A549 (cell line): ENCODE measurements around the gene MIA2. TPM values are rescaled to one million over a fixed set of nuclear protein-coding genes. Genes with fewer than 3 reads are reported as not detected.

Source experiments
- ATAC-seq, 2 experiments: fragments of 200-7000 bp in 1 of 2; fragments of >200 bp in 1 of 2; cut with Nextera tagmentation in 1 of 2; cut with Tn5 transposase in 1 of 2; 3 replicates each; pipeline versions ENCODE4 v1.8.0 to v1.9.1; 2018 to 2020; ENCODE audit warnings: mild to moderate bottlenecking in 1 of 2, moderate library complexity in 1 of 2
- CTCF ChIA-PET: fragments of 300-600 bp; sonication (Branson Sonifier 250); formaldehyde crosslinking; extraction: SDS; loops from one replicate; lab custom pipeline; 2021; ENCODE audit warnings: antibody characterized with exemption, inconsistent platforms; lab: Yijun Ruan, JAX
- POLR2A ChIA-PET: fragments of 350-600 bp; formaldehyde crosslinking; extraction: SDS; loops from one replicate; lab custom pipeline; 2021; ENCODE audit warnings: antibody characterized with exemption, inconsistent platforms; lab: Yijun Ruan, JAX
- DNase-seq, 2 experiments: peaks; one replicate each; pipeline versions ENCODE4 v3.0.0 to v3.0.0-alpha.2; 2011 to 2016; ENCODE audit warnings: low read depth in 1 of 2, low spot score in 1 of 2
- FAIRE-seq: peaks from 2 replicates; lab custom pipeline; 2011; peaks lifted over from hg19 to GRCh38; lab: Jason Lieb, UNC
- H3K27ac ChIP-seq, 2 experiments: fragments of >200 bp; sonication (Bioruptor Twin); formaldehyde crosslinking; 3 replicates each; pipeline ENCODE4 v1.5.1; 2016 to 2017
- H3K4me1 ChIP-seq: fragments of >200 bp; sonication (Bioruptor Twin); formaldehyde crosslinking; 3 replicates; pipeline ENCODE4 v1.6.1; 2016
- H3K4me2 ChIP-seq: fragments of >200 bp; sonication (Bioruptor Twin); formaldehyde crosslinking; 3 replicates; pipeline ENCODE4 v1.6.1; 2016
- H3K4me3 ChIP-seq: fragments of >200 bp; sonication (Bioruptor Twin); formaldehyde crosslinking; 3 replicates; pipeline ENCODE4 v1.5.1; 2016
- H3K9me3 ChIP-seq: fragments of >200 bp; sonication (Bioruptor Twin); formaldehyde crosslinking; 3 replicates; pipeline ENCODE4 v1.6.1; 2016
- CBX8 ChIP-seq: fragments of 200-600 bp; sonication (generic); IDR thresholded peaks from 2 replicates; pipeline ENCODE4 v1.6.1; 2016
- CHD4 ChIP-seq: fragments of 200-600 bp; sonication (generic); IDR thresholded peaks from 2 replicates; pipeline ENCODE4 v1.6.1; 2016; ENCODE audit warnings: antibody characterized with exemption, mild to moderate bottlenecking, borderline replicate concordance
- CTCF ChIP-seq: fragments of >200 bp; sonication (Bioruptor Twin); formaldehyde crosslinking; IDR thresholded peaks from 3 replicates; pipeline ENCODE4 v1.5.1; 2016
- ESRRA ChIP-seq: fragments of 150-350 bp; IDR thresholded peaks from 2 replicates; pipeline ENCODE4 v1.6.1; 2014; ENCODE audit warnings: mild to moderate bottlenecking, low read length, borderline replicate concordance
- FOXS1 ChIP-seq: fragments of 250-450 bp; sonication (Bioruptor Pico); IDR thresholded peaks from 2 replicates; pipeline ENCODE4 v1.5.0; 2020; ENCODE audit warnings: mild to moderate bottlenecking, moderate library complexity
- HES2 ChIP-seq: fragments of >200 bp; sonication (Bioruptor Twin); formaldehyde crosslinking; IDR thresholded peaks from 2 replicates; pipeline ENCODE4 v1.6.1; 2016
- JUNB ChIP-seq: fragments of >200 bp; sonication (Bioruptor Twin); formaldehyde crosslinking; IDR thresholded peaks from 2 replicates; pipeline ENCODE4 v1.6.1; 2016
- MAFK ChIP-seq: fragments of 450-650 bp; IDR thresholded peaks from 2 replicates; pipeline ENCODE4 v1.6.1; 2014; ENCODE audit not compliant: partially characterized antibody
- NFE2L2 ChIP-seq: fragments of 150-350 bp; conservative IDR thresholded peaks from 2 replicates; pipeline ENCODE4 v1.6.1; 2014; ENCODE audit warnings: low read length
- NPAS2 ChIP-seq: fragments of 250-450 bp; sonication (Bioruptor Pico); IDR thresholded peaks from 2 replicates; pipeline ENCODE4 v1.8.0; 2022; ENCODE audit warnings: mild to moderate bottlenecking, moderate library complexity, borderline replicate concordance
- RAD21 ChIP-seq, 2 experiments: fragments of >200 bp in 1 of 2; sonication (Bioruptor Twin) in 1 of 2; formaldehyde crosslinking in 1 of 2; IDR thresholded peaks in 1 of 2; conservative IDR thresholded peaks in 1 of 2; 2 replicates in 1 of 2; 3 replicates in 1 of 2; pipeline ENCODE4 v1.6.1; 2012 to 2018; ENCODE audit warnings: inconsistent platforms in 1 of 2
- RCOR1 ChIP-seq: fragments of 150-350 bp; IDR thresholded peaks from 2 replicates; pipeline ENCODE4 v1.6.1; 2014; ENCODE audit warnings: antibody characterized with exemption, low read length, low read depth
- RFX5 ChIP-seq: fragments of 450-650 bp; IDR thresholded peaks from 2 replicates; pipeline ENCODE4 v1.7.1; 2014; ENCODE audit warnings: antibody characterized with exemption, mild to moderate bottlenecking, moderate library complexity
- SREBF2 ChIP-seq: fragments of 450-650 bp; IDR thresholded peaks from 2 replicates; pipeline ENCODE4 v1.6.1; 2014; ENCODE audit warnings: mild to moderate bottlenecking, moderate library complexity
- TFCP2L1 ChIP-seq: fragments of 250-450 bp; sonication (Bioruptor Pico); IDR thresholded peaks from 2 replicates; pipeline ENCODE4 v1.5.0; 2021; ENCODE audit warnings: mild to moderate bottlenecking
- TP53 ChIP-seq: fragments of 250-450 bp; sonication (Bioruptor Pico); IDR thresholded peaks from 2 replicates; pipeline ENCODE4 v1.5.0; 2021; ENCODE audit warnings: mild to moderate bottlenecking, moderate library complexity
- ZSCAN20 ChIP-seq: fragments of 250-450 bp; sonication (Bioruptor Pico); IDR thresholded peaks from 2 replicates; pipeline ENCODE4 v1.8.0; 2022; ENCODE audit warnings: mild to moderate bottlenecking, moderate library complexity
- WGBS: methylation state at CpG from one replicate; pipeline ENCODE4 v1.1.6; 2017; ENCODE audit errors: missing lambda C conversion rate; 5-methylcytosine and 5-hydroxymethylcytosine counted together
- polyA plus RNA-seq, 4 experiments: library from polyadenylated mRNA; depleted of rRNA in 3 of 4; stranded (reverse); fragments of >200 nt; fragmentation: RNase III in 1 of 4; extraction: RNeasy Plus Mini Kit Qiagen cat#74134 plus additional on column Dnase treatment in 1 of 4; gene quantifications; 2 replicates in 3 of 4; 3 replicates in 1 of 4; pipeline ENCODE4 v1.2.3, GENCODE V29; 2011 to 2017
- TF ChIP-seq, protein P1 (sequence below): fragments of 250-450 bp; sonication (Bioruptor Pico); IDR thresholded peaks from 2 replicates; pipeline ENCODE4 v1.5.0; 2021; ENCODE audit warnings: mild to moderate bottlenecking, moderate library complexity, borderline replicate concordance
- TF ChIP-seq, protein P2 (sequence below): fragments of 250-450 bp; sonication (Bioruptor Pico); IDR thresholded peaks from 2 replicates; pipeline ENCODE4 v1.5.0; 2020; ENCODE audit warnings: low read depth, mild to moderate bottlenecking, moderate library complexity
- TF ChIP-seq, protein P3 (sequence below): IDR thresholded peaks from 2 replicates; pipeline ENCODE4 v1.6.1; 2012

MIA2 gene
- polyA plus RNA-seq, 2 of the 4 experiments (the other 2 are of a cell fraction): 25.4 to 73.9 TPM

DNA sequence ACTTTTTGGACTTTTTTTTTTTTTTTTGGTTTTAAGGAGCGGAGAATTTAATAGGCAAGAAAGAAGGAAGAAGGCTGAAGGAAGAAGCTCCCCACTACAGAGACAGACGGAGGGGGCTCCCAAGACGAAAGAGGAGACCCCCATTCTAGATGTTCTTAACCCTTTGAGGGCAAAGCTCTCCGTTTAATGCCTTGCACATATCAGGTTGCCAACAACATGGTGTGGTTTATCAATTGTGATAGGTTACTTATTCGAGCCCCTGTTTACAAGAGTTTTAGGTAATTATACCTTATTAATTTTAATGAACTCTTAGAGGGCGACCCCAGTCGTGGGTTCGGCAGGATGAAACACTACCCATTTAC lies 199.7 kb downstream of the MIA2 start:
- peak overlapping the region; percentile 96 for H3K4me3 ChIP-seq
- no peak for DNase-seq
- TF ChIP-seq, protein P1, sequence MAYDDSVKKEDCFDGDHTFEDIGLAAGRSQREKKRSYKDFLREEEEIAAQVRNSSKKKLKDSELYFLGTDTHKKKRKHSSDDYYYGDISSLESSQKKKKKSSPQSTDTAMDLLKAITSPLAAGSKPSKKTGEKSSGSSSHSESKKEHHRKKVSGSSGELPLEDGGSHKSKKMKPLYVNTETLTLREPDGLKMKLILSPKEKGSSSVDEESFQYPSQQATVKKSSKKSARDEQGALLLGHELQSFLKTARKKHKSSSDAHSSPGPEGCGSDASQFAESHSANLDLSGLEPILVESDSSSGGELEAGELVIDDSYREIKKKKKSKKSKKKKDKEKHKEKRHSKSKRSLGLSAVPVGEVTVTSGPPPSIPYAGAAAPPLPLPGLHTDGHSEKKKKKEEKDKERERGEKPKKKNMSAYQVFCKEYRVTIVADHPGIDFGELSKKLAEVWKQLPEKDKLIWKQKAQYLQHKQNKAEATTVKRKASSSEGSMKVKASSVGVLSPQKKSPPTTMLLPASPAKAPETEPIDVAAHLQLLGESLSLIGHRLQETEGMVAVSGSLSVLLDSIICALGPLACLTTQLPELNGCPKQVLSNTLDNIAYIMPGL (CRISPR knock-in tag): no peak
- TF ChIP-seq NFE2L2 (no peak), MAFK (no peak), CBX8 (no peak)
- TF ChIP-seq, protein P2, sequence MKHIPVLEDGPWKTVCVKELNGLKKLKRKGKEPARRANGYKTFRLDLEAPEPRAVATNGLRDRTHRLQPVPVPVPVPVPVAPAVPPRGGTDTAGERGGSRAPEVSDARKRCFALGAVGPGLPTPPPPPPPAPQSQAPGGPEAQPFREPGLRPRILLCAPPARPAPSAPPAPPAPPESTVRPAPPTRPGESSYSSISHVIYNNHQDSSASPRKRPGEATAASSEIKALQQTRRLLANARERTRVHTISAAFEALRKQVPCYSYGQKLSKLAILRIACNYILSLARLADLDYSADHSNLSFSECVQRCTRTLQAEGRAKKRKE: no peak
- TF ChIP-seq, all 56 proteins: peak for 0
- Histone ChIP-seq H3K9me3 (no peaks in the 10 kb centered on the region), H3K27ac (peak overlapping the region; percentile 92 to 93), H3K4me2 (peak overlapping the region; percentile 73), H3K4me1 (peaks cover 17% of the 10 kb centered on the region; the same call in 2 of the 3 replicates)
- 28% methylated on average over 8 of the region's 8 CpGs for WGBS
- ChIA-PET CTCF (interaction anchor here (1.5 kb wide), 2 partner anchors 12 to 30 kb away, joined by 3 read pairs; no protein-coding TSS in a partner anchor), POLR2A (interaction anchor here (2.9 kb wide), 1 partner anchor 263 kb away, joined by 26 read pairs; the partner anchor contains the start of gene TRAPPC6B)
- FAIRE-seq: no peak
- ATAC-seq: no peak

GRCh38 chr14:39434401-39434800 lies 200.7 kb downstream of the MIA2 start:
- DNase-seq (no peak), ATAC-seq (no peak), FAIRE-seq (no peak)
- Histone ChIP-seq H3K9me3 (no peaks in the 10 kb centered on the region), H3K4me3 (no peak overlapping the region), H3K4me1 (peaks cover 17% of the 10 kb centered on the region; the same call in 2 of the 3 replicates), H3K27ac (no peak overlapping the region), H3K4me2 (no peak overlapping the region)
- 47% methylated on average over 2 of the region's 2 CpGs for WGBS
- ChIA-PET CTCF (interaction anchor here (0.8 to 1.5 kb wide), 2 partner anchors 11 to 336 kb away, joined by 3 read pairs; no protein-coding TSS in a partner anchor), POLR2A (no interaction called here)
- TF ChIP-seq RAD21 (conservative IDR thresholded peaks at IDR 0.05 in 1 of 2, IDR thresholded peaks at IDR 0.05 in 1 of 2): no peak
- TF ChIP-seq, protein P3, sequence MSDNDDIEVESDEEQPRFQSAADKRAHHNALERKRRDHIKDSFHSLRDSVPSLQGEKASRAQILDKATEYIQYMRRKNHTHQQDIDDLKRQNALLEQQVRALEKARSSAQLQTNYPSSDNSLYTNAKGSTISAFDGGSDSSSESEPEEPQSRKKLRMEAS: no peak
- TF ChIP-seq SREBF2: no peak
- TF ChIP-seq RFX5: no peak
- no peak for TF ChIP-seq FOXS1
- TF ChIP-seq ZSCAN20 (CRISPR knock-in tag): no peak
- TF ChIP-seq TFCP2L1 (CRISPR knock-in tag): no peak
- TF ChIP-seq, protein P1 (CRISPR knock-in tag): no peak
- TF ChIP-seq RCOR1: no peak
- no peak for TF ChIP-seq MAFK
- TF ChIP-seq ESRRA: no peak
- TF ChIP-seq JUNB: no peak
- TF ChIP-seq NPAS2: no peak
- TF ChIP-seq CHD4: no peak
- TF ChIP-seq HES2: no peak

GRCh38 chr14:39435241-39435640 lies 201.5 kb downstream of the MIA2 start:
- no peak for ATAC-seq
- TF ChIP-seq CTCF (no peak), NFE2L2 (no peak), MAFK (no peak), TP53 (CRISPR knock-in tag) (no peak)
- ChIA-PET CTCF (interaction anchor here (0.8 to 1.2 kb wide), 2 partner anchors 9 to 14 kb away, joined by 3 to 4 read pairs; no protein-coding TSS in a partner anchor), POLR2A (no interaction called here)
- Histone ChIP-seq H3K4me2 (no peak overlapping the region), H3K4me1 (peaks cover 12% of the 10 kb centered on the region; the same call in 2 of the 3 replicates), H3K4me3 (no peak overlapping the region), H3K9me3 (no peaks in the 10 kb centered on the region), H3K27ac (no peak overlapping the region)
- no peak for FAIRE-seq
- WGBS: 83% methylated on average over 6 of the region's 6 CpGs
- no peak for DNase-seq
